Measurements from ENCODE around the gene GRK3.

- TF ChIP-seq, protein P1, sequence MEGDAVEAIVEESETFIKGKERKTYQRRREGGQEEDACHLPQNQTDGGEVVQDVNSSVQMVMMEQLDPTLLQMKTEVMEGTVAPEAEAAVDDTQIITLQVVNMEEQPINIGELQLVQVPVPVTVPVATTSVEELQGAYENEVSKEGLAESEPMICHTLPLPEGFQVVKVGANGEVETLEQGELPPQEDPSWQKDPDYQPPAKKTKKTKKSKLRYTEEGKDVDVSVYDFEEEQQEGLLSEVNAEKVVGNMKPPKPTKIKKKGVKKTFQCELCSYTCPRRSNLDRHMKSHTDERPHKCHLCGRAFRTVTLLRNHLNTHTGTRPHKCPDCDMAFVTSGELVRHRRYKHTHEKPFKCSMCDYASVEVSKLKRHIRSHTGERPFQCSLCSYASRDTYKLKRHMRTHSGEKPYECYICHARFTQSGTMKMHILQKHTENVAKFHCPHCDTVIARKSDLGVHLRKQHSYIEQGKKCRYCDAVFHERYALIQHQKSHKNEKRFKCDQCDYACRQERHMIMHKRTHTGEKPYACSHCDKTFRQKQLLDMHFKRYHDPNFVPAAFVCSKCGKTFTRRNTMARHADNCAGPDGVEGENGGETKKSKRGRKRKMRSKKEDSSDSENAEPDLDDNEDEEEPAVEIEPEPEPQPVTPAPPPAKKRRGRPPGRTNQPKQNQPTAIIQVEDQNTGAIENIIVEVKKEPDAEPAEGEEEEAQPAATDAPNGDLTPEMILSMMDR (IDR thresholded peaks at IDR 0.05), result no peak
- no peak for TF ChIP-seq POLR2A (IDR thresholded peaks at IDR 0.05)
These were observed 136.7 kb downstream of the GRK3 start for GRCh38 chr22:25701056-25701780.
